Prostate gland (tissue), 2 donors: ENCODE measurements around the gene SH3TC1.

Experiments used
- POLR2A ChIP-seq: fragments of 450-650 bp; IDR thresholded peaks from one replicate; pipeline ENCODE4 v1.6.1; 2016; ENCODE audit warnings: antibody characterized with exemption, mild to moderate bottlenecking
- TF ChIP-seq, protein P1 (sequence below), 4 experiments: fragments of 200-600 bp in 2 of 4; fragments of 450-650 bp in 2 of 4; sonication (generic) in 2 of 4; IDR thresholded peaks; 1 replicate in 3 of 4; 2 replicates in 1 of 4; pipeline ENCODE4 v1.5.1; 2016 to 2019; ENCODE audit warnings: antibody characterized with exemption in 4 of 4, mild to moderate bottlenecking in 2 of 4, moderate library complexity in 2 of 4

DNA sequence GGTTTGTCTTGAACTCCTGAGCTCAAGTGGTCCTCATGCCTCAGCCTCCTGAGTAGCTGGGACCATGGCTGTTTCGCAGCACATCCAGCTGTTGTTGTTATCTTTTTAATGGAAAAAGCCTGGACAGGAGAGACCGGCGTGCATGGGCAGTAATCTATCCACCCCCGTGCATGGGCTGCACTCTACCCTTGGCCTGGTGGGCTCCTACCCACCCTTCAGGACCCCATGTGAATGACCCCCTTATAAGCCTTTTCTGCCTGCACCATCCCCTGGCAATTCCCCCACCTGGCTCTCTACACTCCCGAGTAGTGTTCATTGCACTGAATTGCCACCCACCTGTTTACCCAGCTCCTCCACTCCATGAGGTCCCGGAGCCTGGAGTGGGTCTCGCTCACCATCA is 51.5 kb downstream of the SH3TC1 start:
- TF ChIP-seq, protein P1, sequence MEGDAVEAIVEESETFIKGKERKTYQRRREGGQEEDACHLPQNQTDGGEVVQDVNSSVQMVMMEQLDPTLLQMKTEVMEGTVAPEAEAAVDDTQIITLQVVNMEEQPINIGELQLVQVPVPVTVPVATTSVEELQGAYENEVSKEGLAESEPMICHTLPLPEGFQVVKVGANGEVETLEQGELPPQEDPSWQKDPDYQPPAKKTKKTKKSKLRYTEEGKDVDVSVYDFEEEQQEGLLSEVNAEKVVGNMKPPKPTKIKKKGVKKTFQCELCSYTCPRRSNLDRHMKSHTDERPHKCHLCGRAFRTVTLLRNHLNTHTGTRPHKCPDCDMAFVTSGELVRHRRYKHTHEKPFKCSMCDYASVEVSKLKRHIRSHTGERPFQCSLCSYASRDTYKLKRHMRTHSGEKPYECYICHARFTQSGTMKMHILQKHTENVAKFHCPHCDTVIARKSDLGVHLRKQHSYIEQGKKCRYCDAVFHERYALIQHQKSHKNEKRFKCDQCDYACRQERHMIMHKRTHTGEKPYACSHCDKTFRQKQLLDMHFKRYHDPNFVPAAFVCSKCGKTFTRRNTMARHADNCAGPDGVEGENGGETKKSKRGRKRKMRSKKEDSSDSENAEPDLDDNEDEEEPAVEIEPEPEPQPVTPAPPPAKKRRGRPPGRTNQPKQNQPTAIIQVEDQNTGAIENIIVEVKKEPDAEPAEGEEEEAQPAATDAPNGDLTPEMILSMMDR (IDR thresholded peaks at IDR 0.05) = no peak
- TF ChIP-seq POLR2A = no peak
